Right lobe of liver (tissue), 6 donors: Measurements from ENCODE around the gene PEX16. TPM values are rescaled to one million over a fixed set of nuclear protein-coding genes. Genes with fewer than 3 reads are reported as not detected.

Experiments
- ATAC-seq, 4 donors: fragments of 200-7000 bp; cut with Tn5 transposase; one replicate each; pipeline ENCODE4 v1.9.1; 2020; ENCODE audit warnings: mild to moderate bottlenecking in 4 of 4, moderate library complexity in 4 of 4
- DNase-seq, 3 donors: peaks; one replicate each; pipeline ENCODE4 v3.0.0-alpha.2; 2020
- H3K27ac ChIP-seq, 3 donors: fragments of 200-600 bp; one replicate each; pipeline ENCODE4 v1.8.0; 2022
- H3K27me3 ChIP-seq, 2 donors: fragments of 200-600 bp; one replicate each; pipeline ENCODE4 v1.8.0; 2022
- H3K36me3 ChIP-seq, 4 donors: fragments of 200-600 bp; sonication (generic) in 1 of 4; one replicate each; pipeline versions ENCODE4 v1.5.1 to v1.8.0; 2017 to 2022; ENCODE audit warnings: control low read depth in 1 of 4
- H3K4me1 ChIP-seq, 4 donors: fragments of 200-600 bp; sonication (generic) in 1 of 4; one replicate each; pipeline versions ENCODE4 v1.5.1 to v1.8.0; 2017 to 2022; ENCODE audit warnings: control low read depth in 1 of 4
- H3K4me3 ChIP-seq, 3 donors: fragments of 200-600 bp; one replicate each; pipeline ENCODE4 v1.8.0; 2022
- H3K9me3 ChIP-seq, 4 donors: fragments of 200-600 bp; sonication (generic) in 1 of 4; one replicate each; pipeline versions ENCODE4 v1.5.1 to v1.8.0; 2017 to 2022; ENCODE audit warnings: control low read depth in 1 of 4
- POLR2A ChIP-seq: fragments of 450-650 bp; IDR thresholded peaks from one replicate; pipeline ENCODE4 v1.6.1; 2017; ENCODE audit warnings: antibody characterized with exemption, mild to moderate bottlenecking
- WGBS: methylation state at CpG from one replicate; pipeline ENCODE4 v1.1.6; 2018; ENCODE audit warnings: low coverage, low lambda C conversion rate; ENCODE audit not compliant: insufficient coverage; ENCODE audit errors: missing lambda C conversion rate; 5-methylcytosine and 5-hydroxymethylcytosine counted together
- intact Hi-C, 2 donors: fragments of 100-400 bp; cut with DNase I; formaldehyde crosslinking; loops; one replicate each; pipeline versions ENCODE4 v1.11.2 to v1.14.1; 2022
- total RNA-seq, 6 experiments: library from RNA; depleted of rRNA in 2 of 6; stranded (reverse); fragments of >200 nt in 2 of 6; fragmentation: NEBNext Ultra II Directional in 3 of 6; extraction: Animal tissue kit (Norgen Biotek cat#: 25700) in 3 of 6; gene quantifications; one replicate each; pipeline versions ENCODE4 v1.1.0 to v1.2.4, GENCODE V29; 2016 to 2023
- TF ChIP-seq, protein P1 (sequence below), 4 donors: fragments of 200-600 bp in 3 of 4; fragments of 450-650 bp in 1 of 4; IDR thresholded peaks; one replicate each; pipeline versions ENCODE4 v1.5.1 to v1.8.0; 2016 to 2022; ENCODE audit warnings: antibody characterized with exemption in 4 of 4, mild to moderate bottlenecking in 2 of 4
- donor health status: DM: no; HTN: yes; CAD: no.
- donor health status: DM: no; HTN: no; CAD: no.
- donor health status: DM: no; HTN: no; CAD: no.
- donor health status: DM: no; HTN: yes; CAD: no.
- donor health status: DM: no; HTN: yes; CAD: no.

PEX16 gene
- total RNA-seq, 6 experiments from 2014 or later, result 17.9 to 36.7 (median 32.4) TPM

DNA sequence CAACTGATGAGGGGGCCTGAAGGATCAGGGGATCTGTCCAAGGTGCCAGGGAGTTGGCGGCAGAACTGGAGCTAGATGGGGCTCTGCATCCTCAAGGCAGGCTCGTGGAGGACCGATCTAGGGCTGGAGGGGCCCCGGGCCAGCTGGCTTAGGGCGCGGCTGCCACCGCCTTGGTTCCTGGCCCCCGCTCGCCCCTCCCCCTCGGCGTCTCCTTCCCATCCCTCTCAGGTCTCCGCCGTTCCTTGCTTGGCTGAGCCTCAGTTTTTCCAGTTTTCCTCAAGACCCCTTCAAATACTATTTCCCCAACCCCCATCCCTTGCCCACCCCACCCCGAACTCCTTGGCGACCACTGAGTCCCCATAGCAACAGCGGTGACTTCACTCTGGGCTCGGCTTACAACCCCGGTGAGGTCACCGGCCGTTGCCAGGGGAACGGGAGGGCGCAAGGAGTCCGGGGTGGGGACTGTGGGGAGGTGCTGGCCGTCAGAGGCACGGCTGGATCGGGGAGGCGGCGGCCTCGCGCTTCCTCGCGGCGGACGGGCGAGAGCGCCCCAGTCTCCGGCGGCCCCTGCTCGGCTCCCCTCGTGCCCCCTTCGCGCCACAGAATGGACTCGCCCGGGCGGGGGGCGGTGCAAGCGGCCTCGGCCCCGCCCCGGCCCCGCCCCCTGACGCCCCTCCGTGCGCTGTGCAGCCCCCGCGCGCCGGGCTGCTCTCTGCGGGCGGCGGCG, 18.1 kb downstream of the PEX16 start:
- intact Hi-C loops, result no loop called here

GRCh38 chr11:45899086-45899447, 18.6 kb downstream of the PEX16 start:
- peaks cover 0 to 5% (median 2%) of the 10 kb centered on the region in 4 donors for H3K4me1 ChIP-seq
- H3K36me3 ChIP-seq, result no peaks in the 10 kb centered on the region
- DNase-seq (no peak), ATAC-seq (no peak)
- no peaks in the 10 kb centered on the region for H3K9me3 ChIP-seq
- WGBS, result 20% methylated on average over 1 of the region's 3 CpGs
- no peak overlapping the region for H3K27ac ChIP-seq
- TF ChIP-seq, protein P1, sequence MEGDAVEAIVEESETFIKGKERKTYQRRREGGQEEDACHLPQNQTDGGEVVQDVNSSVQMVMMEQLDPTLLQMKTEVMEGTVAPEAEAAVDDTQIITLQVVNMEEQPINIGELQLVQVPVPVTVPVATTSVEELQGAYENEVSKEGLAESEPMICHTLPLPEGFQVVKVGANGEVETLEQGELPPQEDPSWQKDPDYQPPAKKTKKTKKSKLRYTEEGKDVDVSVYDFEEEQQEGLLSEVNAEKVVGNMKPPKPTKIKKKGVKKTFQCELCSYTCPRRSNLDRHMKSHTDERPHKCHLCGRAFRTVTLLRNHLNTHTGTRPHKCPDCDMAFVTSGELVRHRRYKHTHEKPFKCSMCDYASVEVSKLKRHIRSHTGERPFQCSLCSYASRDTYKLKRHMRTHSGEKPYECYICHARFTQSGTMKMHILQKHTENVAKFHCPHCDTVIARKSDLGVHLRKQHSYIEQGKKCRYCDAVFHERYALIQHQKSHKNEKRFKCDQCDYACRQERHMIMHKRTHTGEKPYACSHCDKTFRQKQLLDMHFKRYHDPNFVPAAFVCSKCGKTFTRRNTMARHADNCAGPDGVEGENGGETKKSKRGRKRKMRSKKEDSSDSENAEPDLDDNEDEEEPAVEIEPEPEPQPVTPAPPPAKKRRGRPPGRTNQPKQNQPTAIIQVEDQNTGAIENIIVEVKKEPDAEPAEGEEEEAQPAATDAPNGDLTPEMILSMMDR (IDR thresholded peaks at IDR 0.05), result no peak
- TF ChIP-seq POLR2A, result no peak
- H3K27me3 ChIP-seq, result no peaks in the 10 kb centered on the region
- H3K4me3 ChIP-seq, result no peak overlapping the region
- intact Hi-C loops, result no loop called here

More for the DNA sequence above, 18.1 kb downstream of the PEX16 start:
- DNase-seq, result peak; percentile 79 to 83 (median 80)
- 5% methylated on average over 16 of the region's 62 CpGs for WGBS
- Histone ChIP-seq H3K27ac (no peak overlapping the region), H3K4me3 (peak overlapping the region; percentile 42 to 59 (median 50)), H3K27me3 (no peaks in the 10 kb centered on the region), H3K9me3 (no peaks in the 10 kb centered on the region), H3K4me1 (peaks cover 0 to 5% (median 2%) of the 10 kb centered on the region in 4 donors), H3K36me3 (no peaks in the 10 kb centered on the region)
- peak; percentile 70 to 88 (median 77) for ATAC-seq
- no peak for TF ChIP-seq POLR2A
- TF ChIP-seq, protein P1 (IDR thresholded peaks at IDR 0.05), result no peak

- Histone ChIP-seq H3K27ac (no peak overlapping the region), H3K4me1 (peaks cover 0 to 12% (median 2%) of the 10 kb centered on the region in 4 donors), H3K4me3 (no peak overlapping the region), H3K9me3 (no peaks in the 10 kb centered on the region), H3K27me3 (no peaks in the 10 kb centered on the region), H3K36me3 (no peaks in the 10 kb centered on the region)
- ATAC-seq (no peak), DNase-seq (no peak)
- no CpG with 5 or more reads among the region's 6 CpGs for WGBS
- TF ChIP-seq POLR2A, result no peak
- TF ChIP-seq, protein P1 (IDR thresholded peaks at IDR 0.05), result no peak
- intact Hi-C loops, result no loop called here
These were observed 20.1 kb downstream of the PEX16 start for GRCh38 chr11:45897556-45897955.

DNA sequence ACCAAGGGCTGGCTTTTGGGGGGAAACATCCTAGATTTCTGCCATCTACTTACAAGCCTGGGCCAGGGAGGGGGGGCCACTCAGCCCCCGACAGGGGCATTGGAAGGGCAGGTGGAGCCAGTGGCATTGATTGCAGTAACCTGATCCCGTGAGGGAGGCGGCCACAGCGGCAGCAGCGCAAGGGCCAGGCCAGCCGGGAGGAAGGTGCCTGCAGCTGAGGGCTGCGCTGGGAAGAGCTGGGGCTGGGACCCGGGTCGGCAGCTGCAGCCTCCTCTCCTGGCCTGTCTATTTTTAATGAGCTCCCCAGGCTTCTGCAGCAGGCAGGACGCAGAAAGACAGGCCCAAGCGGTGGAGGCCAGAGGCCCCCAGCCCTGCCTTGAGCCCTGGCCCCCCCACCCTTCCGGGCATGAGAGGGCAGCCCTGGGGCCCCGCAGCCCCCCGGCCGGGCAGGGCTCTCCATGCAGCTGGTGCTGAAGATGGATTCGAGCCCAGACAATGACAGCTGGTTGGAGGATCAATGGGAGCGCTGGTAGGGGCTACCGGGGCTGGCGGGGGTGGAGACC, 21.2 kb downstream of the PEX16 start:
- no peak for DNase-seq
- TF ChIP-seq POLR2A, result no peak
- TF ChIP-seq, protein P1 (IDR thresholded peaks at IDR 0.05), result no peak
- Histone ChIP-seq H3K4me3 (no peak overlapping the region), H3K4me1 (peaks cover 0 to 19% (median 2%) of the 10 kb centered on the region in 4 donors), H3K9me3 (no peaks in the 10 kb centered on the region), H3K27me3 (no peaks in the 10 kb centered on the region), H3K36me3 (no peaks in the 10 kb centered on the region), H3K27ac (no peak overlapping the region)
- 0% methylated on average over 4 of the region's 19 CpGs for WGBS
- no peak for ATAC-seq
- intact Hi-C loops, result no loop called here
